Ishikawa (cell line): ENCODE results near the gene SERPINE3.

Source experiments
- CEBPB ChIP-seq: IDR thresholded peaks from 2 replicates; pipeline ENCODE4 v1.6.1; 2012
- CREB1 ChIP-seq: IDR thresholded peaks from 2 replicates; pipeline ENCODE4 v1.6.1; 2012; ENCODE audit warnings: low read depth
- EGR1 ChIP-seq: IDR thresholded peaks from 2 replicates; pipeline ENCODE4 v1.6.1; 2012
- EP300 ChIP-seq: IDR thresholded peaks from 2 replicates; pipeline ENCODE4 v1.6.1; 2012; ENCODE audit warnings: borderline replicate concordance
- FOXM1 ChIP-seq: IDR thresholded peaks from 2 replicates; pipeline ENCODE4 v1.6.1; 2012; ENCODE audit warnings: low read depth, borderline replicate concordance
- MAX ChIP-seq: IDR thresholded peaks from 2 replicates; pipeline ENCODE4 v1.6.1; 2012
- RAD21 ChIP-seq: IDR thresholded peaks from 2 replicates; pipeline ENCODE4 v1.6.1; 2012; ENCODE audit warnings: low read depth
- REST ChIP-seq: IDR thresholded peaks from 2 replicates; pipeline ENCODE4 v1.6.1; 2012; ENCODE audit warnings: low read depth, mild to moderate bottlenecking
- TAF1 ChIP-seq: IDR thresholded peaks from 2 replicates; pipeline ENCODE4 v1.6.1; 2012; ENCODE audit warnings: low read depth, mild to moderate bottlenecking
- TCF12 ChIP-seq: IDR thresholded peaks from 2 replicates; pipeline ENCODE4 v1.6.1; 2012; ENCODE audit warnings: low read depth
- YY1 ChIP-seq: IDR thresholded peaks from 2 replicates; pipeline ENCODE4 v1.6.1; 2012; ENCODE audit warnings: low read depth
- ZBTB7A ChIP-seq: IDR thresholded peaks from 2 replicates; pipeline ENCODE4 v1.6.1; 2012; ENCODE audit warnings: low read depth

- TF ChIP-seq FOXM1, result no peak
- no peak for TF ChIP-seq EGR1
- no peak for TF ChIP-seq CEBPB
- no peak for TF ChIP-seq TAF1
- no peak for TF ChIP-seq MAX
- no peak for TF ChIP-seq RAD21
- no peak for TF ChIP-seq YY1
- TF ChIP-seq TCF12, result no peak
- no peak for TF ChIP-seq REST
- no peak for TF ChIP-seq EP300
- no peak for TF ChIP-seq ZBTB7A
- no peak for TF ChIP-seq CREB1
Observed at GRCh38 chr13:51397262-51397941, 57.9 kb downstream of the SERPINE3 start.
